Fibroblast of the aortic adventitia (primary cell): ENCODE data around the gene BRINP1. TPM values are rescaled to one million over a fixed set of nuclear protein-coding genes. Genes with fewer than 3 reads are reported as not detected.

Source experiments
- DNase-seq: peaks from one replicate; pipeline ENCODE4 v3.0.0-alpha.2; 2010; ENCODE audit warnings: low read depth
- H3K4me3 ChIP-seq: 2 replicates; pipeline ENCODE4 v1.5.1; 2011; ENCODE audit warnings: low read depth, mild to moderate bottlenecking, control low read depth, low read length, moderate library complexity
- CTCF ChIP-seq: IDR thresholded peaks from 2 replicates; pipeline ENCODE4 v1.5.1; 2011; ENCODE audit warnings: mild to moderate bottlenecking, low read length, control low read depth, inconsistent platforms; ENCODE audit not compliant: insufficient read depth
- total RNA-seq: library from RNA; depleted of rRNA; stranded (reverse); fragments of >200 nt; gene quantifications from 2 replicates; pipeline ENCODE4 v1.2.3, GENCODE V29; 2012; ENCODE audit warnings: low replicate concordance

The BRINP1 gene
- total RNA-seq, 1 donor: 5.8 TPM

- TF ChIP-seq CTCF: no peak
- no peak for DNase-seq
Observed at GRCh38 chr9:119268985-119269384, 100.2 kb downstream of the BRINP1 start.

GRCh38 chr9:119264165-119264564 is 105.1 kb downstream of the BRINP1 start:
- no peak for DNase-seq
- TF ChIP-seq CTCF: no peak
- H3K4me3 ChIP-seq: no peak overlapping the region

More at GRCh38 chr9:119268985-119269384, 100.2 kb downstream of the BRINP1 start:
- no peak overlapping the region for H3K4me3 ChIP-seq

GRCh38 chr9:119257592-119257991 is 111.6 kb downstream of the BRINP1 start:
- H3K4me3 ChIP-seq: no peak overlapping the region
- TF ChIP-seq CTCF: no peak
- no peak for DNase-seq

- no peak overlapping the region for H3K4me3 ChIP-seq
- no peak for TF ChIP-seq CTCF
- no peak for DNase-seq
Observed at GRCh38 chr9:119255116-119255515, 114.1 kb downstream of the BRINP1 start.

GRCh38 chr9:119252671-119253299 is 116.5 kb downstream of the BRINP1 start:
- H3K4me3 ChIP-seq: no peak overlapping the region
- no peak for TF ChIP-seq CTCF
- DNase-seq: no peak

GRCh38 chr9:119251936-119252335 is 117.3 kb downstream of the BRINP1 start:
- no peak overlapping the region for H3K4me3 ChIP-seq
- no peak for DNase-seq
- TF ChIP-seq CTCF: no peak

- no peak for TF ChIP-seq CTCF
- H3K4me3 ChIP-seq: no peak overlapping the region
- DNase-seq: no peak
Observed at GRCh38 chr9:119250730-119251129, 118.5 kb downstream of the BRINP1 start.
